K562 (cell line): ENCODE measurements around the gene PRKCQ. TPM values are rescaled to one million over a fixed set of nuclear protein-coding genes. Genes with fewer than 3 reads are reported as not detected.

ENCODE experiments used
- ATAC-seq: fragments of 200-7000 bp; cut with Tn5 transposase; 3 replicates; pipeline ENCODE4 v1.9.1; 2020; ENCODE audit warnings: moderate library complexity
- BruUV-seq: library from RNA; stranded (reverse); fragments of 400-500 nt; replicated peaks from 2 replicates; lab custom pipeline; 2021; lab: Mats Ljungman, UMichigan
- CTCF ChIA-PET: fragments of 300-600 bp; formaldehyde crosslinking; extraction: SDS; loops from one replicate; lab custom pipeline; 2021; ENCODE audit warnings: low intra/inter-chr PET ratio; lab: Yijun Ruan, JAX
- POLR2A ChIA-PET: fragments of 300-600, 350-650 bp; sonication (Branson Sonifier 250); formaldehyde crosslinking; extraction: SDS; loops from one replicate; lab custom pipeline; 2021; ENCODE audit warnings: antibody characterized with exemption, inconsistent platforms; lab: Yijun Ruan, JAX
- DNase-seq, 4 experiments: peaks; one replicate each; pipeline versions ENCODE4 v3.0.0 to v3.0.0-alpha.2; 2011 to 2018; ENCODE audit warnings: low spot score in 3 of 4, mixed read lengths in 3 of 4; ENCODE audit errors: extremely low read depth in 1 of 4
- FAIRE-seq: peaks from 2 replicates; lab custom pipeline; 2011; peaks lifted over from hg19 to GRCh38; lab: Jason Lieb, UNC
- H2AFZ ChIP-seq: 2 replicates; pipeline ENCODE4 v1.6.0; 2011; ENCODE audit warnings: low read depth, low read length, control low read depth, inconsistent platforms
- H3K27ac ChIP-seq: fragments of 200-600 bp; 3 replicates; pipeline ENCODE4 v1.8.0; 2011; ENCODE audit warnings: low read depth, mild to moderate bottlenecking, control low read depth, inconsistent platforms, low read length, moderate library complexity, mixed read lengths; ENCODE audit errors: extremely low read depth
- H3K27me3 ChIP-seq, 2 experiments: fragments of 300-600 bp in 1 of 2; 2 replicates in 1 of 2; 3 replicates in 1 of 2; pipeline versions ENCODE4 v1.6.0 to v1.8.0; 2011; ENCODE audit warnings: inconsistent platforms in 2 of 2, low read length in 2 of 2, mild to moderate bottlenecking in 1 of 2, mixed read lengths in 1 of 2, moderate library complexity in 1 of 2; ENCODE audit not compliant: control insufficient read depth in 2 of 2, insufficient read depth in 2 of 2
- H3K36me3 ChIP-seq: fragments of 300-600 bp; 3 replicates; pipeline ENCODE4 v1.8.0; 2011; ENCODE audit warnings: mild to moderate bottlenecking, low read length, inconsistent platforms; ENCODE audit not compliant: control insufficient read depth, insufficient read depth
- H3K4me1 ChIP-seq, 2 experiments: fragments of 200-600 bp in 1 of 2; replicated peaks in 1 of 2; 2 replicates in 1 of 2; 3 replicates in 1 of 2; pipeline versions ENCODE4 v1.5.1 to v1.8.0; 2011; ENCODE audit warnings: inconsistent platforms in 2 of 2, low read length in 2 of 2, mild to moderate bottlenecking in 1 of 2, mixed read lengths in 1 of 2, moderate library complexity in 1 of 2; ENCODE audit not compliant: control insufficient read depth in 2 of 2, insufficient read depth in 2 of 2
- H3K4me2 ChIP-seq: 2 replicates; pipeline ENCODE4 v1.6.1; 2011; ENCODE audit warnings: low read length, control low read depth, inconsistent platforms, mixed read lengths; ENCODE audit not compliant: insufficient read depth
- H3K4me3 ChIP-seq: fragments of 200-600 bp; sonication (generic), shearing (Covaris generic); 2 replicates; pipeline ENCODE4 v1.5.1; 2016; ENCODE audit warnings: control low read depth, inconsistent platforms
- H3K79me2 ChIP-seq: fragments of 200-600 bp; 3 replicates; pipeline ENCODE4 v1.8.0; 2011; ENCODE audit warnings: low read length, inconsistent platforms; ENCODE audit not compliant: control insufficient read depth, insufficient read depth
- H3K9ac ChIP-seq, 2 experiments: 2 replicates each; pipeline versions ENCODE4 v1.6.0 to v1.6.1; 2011; ENCODE audit warnings: low read depth in 2 of 2, low read length in 2 of 2, control low read depth in 1 of 2, inconsistent platforms in 1 of 2, mild to moderate bottlenecking in 1 of 2, mixed read lengths in 1 of 2; ENCODE audit not compliant: insufficient read depth in 1 of 2
- H3K9me1 ChIP-seq: one replicate; pipeline ENCODE4 v1.6.0; 2011; ENCODE audit warnings: inconsistent platforms, mild to moderate bottlenecking, low read length, moderate library complexity; ENCODE audit not compliant: control insufficient read depth, insufficient read depth
- H3K9me3 ChIP-seq: replicated peaks from 2 replicates; pipeline ENCODE4 v1.5.1; 2011; ENCODE audit warnings: low read depth, low read length, inconsistent platforms; ENCODE audit not compliant: control insufficient read depth, insufficient read depth
- H4K20me1 ChIP-seq: replicated peaks from 2 replicates; pipeline ENCODE4 v1.6.1; 2011; ENCODE audit warnings: low read length, inconsistent platforms, mixed read lengths; ENCODE audit not compliant: control insufficient read depth, insufficient read depth
- CHD2 ChIP-seq: IDR thresholded peaks from 2 replicates; pipeline ENCODE4 v1.6.1; 2011; ENCODE audit warnings: low read depth, low read length
- HNRNPK ChIP-seq: fragments of 200-400 bp; formaldehyde crosslinking; IDR thresholded peaks from one replicate; pipeline ENCODE4 v1.6.1; 2018; ENCODE audit warnings: mild to moderate bottlenecking, low read depth, low read length; ENCODE audit not compliant: poor library complexity, severe bottlenecking
- KDM4B ChIP-seq, 2 experiments: fragments of 450-650 bp in 1 of 2; sonication (generic) in 1 of 2; IDR thresholded peaks; 2 replicates each; pipeline ENCODE4 v1.6.1; 2016 to 2017; ENCODE audit warnings: borderline replicate concordance in 2 of 2, antibody characterized with exemption in 1 of 2, low read depth in 1 of 2, mild to moderate bottlenecking in 1 of 2
- LCOR ChIP-seq: sonication (generic); formaldehyde crosslinking; IDR thresholded peaks from 2 replicates; pipeline ENCODE4 v1.8.0; 2022; ENCODE audit warnings: mild to moderate bottlenecking, missing genetic modification reagents
- MAFK ChIP-seq: IDR thresholded peaks from 2 replicates; pipeline ENCODE4 v1.6.1; 2011; ENCODE audit warnings: low read length, improper control_type of control experiment
- PHF21A ChIP-seq: fragments of 450-650 bp; IDR thresholded peaks from 2 replicates; pipeline ENCODE4 v1.6.1; 2017; ENCODE audit warnings: low read depth, borderline replicate concordance
- PKNOX1 ChIP-seq: fragments of 450-650 bp; IDR thresholded peaks from 2 replicates; pipeline ENCODE4 v1.6.1; 2016
- SAFB ChIP-seq: fragments of 200-400 bp; formaldehyde crosslinking; IDR thresholded peaks from 2 replicates; pipeline ENCODE4 v1.6.1; 2017; ENCODE audit warnings: low read depth, low read length, borderline replicate concordance
- SIRT6 ChIP-seq: IDR thresholded peaks from one replicate; pipeline ENCODE4 v1.6.1; 2012; ENCODE audit warnings: low read depth, mild to moderate bottlenecking, control low read depth, inconsistent platforms, low read length, moderate library complexity
- ZBTB8A ChIP-seq: fragments of 450-650 bp; IDR thresholded peaks from 2 replicates; pipeline ENCODE4 v1.6.1; 2018; ENCODE audit warnings: mild to moderate bottlenecking, moderate library complexity; ENCODE audit not compliant: partially characterized antibody
- ZNF134 ChIP-seq: fragments of 250-450 bp; sonication (Bioruptor Pico); conservative IDR thresholded peaks from 2 replicates; pipeline ENCODE4 v1.4.0; 2020
- ZNF197 ChIP-seq: fragments of 200-800 bp; sonication (Bioruptor generic); IDR thresholded peaks from 2 replicates; pipeline ENCODE4 v1.6.1; 2016; ENCODE audit warnings: low read depth, missing genetic modification characterization, missing compliant biosample characterization
- ZNF316 ChIP-seq: fragments of 450-650 bp; IDR thresholded peaks from 2 replicates; pipeline ENCODE4 v1.6.1; 2016
- WGBS: fragments of 100-300 bp; shearing (Covaris generic); methylation state at CpG from one replicate; pipeline ENCODE4 v1.1.6; 2016; ENCODE audit warnings: low coverage, mixed read lengths; ENCODE audit not compliant: insufficient coverage; ENCODE audit errors: missing lambda C conversion rate; 5-methylcytosine and 5-hydroxymethylcytosine counted together
- in situ Hi-C: fragments of 300-500 bp; cut with MboI; formaldehyde crosslinking; loops from 4 replicates; pipeline ENCODE4 v1.15.0; 2018; ENCODE audit warnings: inconsistent platforms, mixed read lengths
- intact Hi-C: fragments of 100-400 bp; cut with micrococcal nuclease; formaldehyde crosslinking; loops from 2 replicates; pipeline ENCODE4 v1.14.2; 2022
- polyA plus RNA-seq, 8 experiments: library from polyadenylated mRNA; depleted of rRNA in 4 of 8; stranded (reverse) in 5 of 8; unstranded in 3 of 8; fragments of >200 nt; fragmentation: Nextera tagmentation in 2 of 8; fragmentation: Illumina TruSeq in 1 of 8; extraction: Ambion mirVana in 2 of 8; extraction: Trizol in 1 of 8; gene quantifications; 2 replicates each; pipeline versions ENCODE4 v1.2.1 to v1.2.3, GENCODE V29; 2011 to 2014; ENCODE audit warnings: inconsistent platforms in 1 of 8, missing spikeins in 1 of 8
- total RNA-seq, 7 experiments: library from RNA; depleted of rRNA in 6 of 7; stranded (reverse); fragments of >200 nt in 6 of 7; fragmentation: Illumina TruSeq in 2 of 7; extraction: Trizol in 2 of 7; gene quantifications; 2 replicates each; pipeline versions ENCODE4 v1.2.1 to v1.2.3, GENCODE V29; 2011 to 2021; ENCODE audit warnings: low replicate concordance in 1 of 7
- TF ChIP-seq, protein P1 (sequence below): fragments of 450-650 bp; IDR thresholded peaks from 2 replicates; pipeline ENCODE4 v1.6.1; 2018; ENCODE audit warnings: mild to moderate bottlenecking, low read depth; ENCODE audit not compliant: partially characterized antibody

The PRKCQ gene
- total and polyA plus RNA-seq, 9 of the 15 experiments (the other 6 are each of a cell fraction or from before 2014, with no cell fraction given) = 4.4 to 23.3 (median 14.6) TPM

DNA sequence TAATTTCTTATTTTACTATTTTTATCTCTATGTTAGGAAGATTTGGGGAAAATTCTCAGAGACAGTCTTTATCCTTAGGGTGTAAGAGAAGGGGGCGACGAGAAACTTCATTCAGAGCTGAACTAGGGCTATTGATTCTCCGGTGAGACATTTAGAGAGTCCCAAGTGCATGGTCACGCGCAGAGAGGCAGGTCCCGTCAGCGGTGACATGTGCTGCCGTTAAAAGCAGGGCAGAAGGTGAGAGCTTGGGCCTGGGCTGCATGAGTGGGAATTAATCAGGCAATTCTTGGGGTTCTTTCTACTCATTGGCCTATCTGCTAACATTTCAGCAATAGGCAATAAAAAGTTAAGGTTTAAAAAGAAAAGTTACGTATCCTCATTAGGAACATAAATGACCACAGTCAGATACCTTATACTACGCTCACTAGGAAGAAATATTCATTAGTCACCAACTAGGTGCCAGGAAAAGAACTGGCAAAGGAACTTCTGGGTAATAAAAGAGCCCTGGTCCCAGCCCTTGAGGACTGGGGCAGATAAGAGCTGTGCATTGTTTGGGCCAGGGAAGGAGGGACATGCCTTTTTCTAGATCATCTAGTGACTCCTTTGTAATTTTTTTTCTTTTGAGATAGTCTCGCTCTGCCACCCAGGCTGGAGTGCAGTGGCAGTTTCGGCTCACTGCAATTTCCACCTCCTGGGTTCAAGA, 21.2 kb downstream of the PRKCQ start:
- ChIA-PET CTCF (no interaction called here), POLR2A (interaction anchor here (1.2 to 1.7 kb wide), 2 partner anchors 12 to 16 kb away, joined by 3 to 4 read pairs; no protein-coding TSS in a partner anchor)
- no peak for FAIRE-seq

More for the DNA sequence above, 21.2 kb downstream of the PRKCQ start:
- DNase-seq (no peak), ATAC-seq (no peak)
- Histone ChIP-seq H3K36me3 (no peaks in the 10 kb centered on the region), H3K4me3 (no peak overlapping the region), H3K27me3 (no peaks in the 10 kb centered on the region), H4K20me1 (no peaks in the 10 kb centered on the region; the same call in 1 of the 2 replicates), H3K4me1 (no peaks in the 10 kb centered on the region), H3K79me2 (no peaks in the 10 kb centered on the region; the same call in 2 of the 3 replicates), H3K9me1 (no peaks in the 10 kb centered on the region), H3K27ac (no peak overlapping the region), H3K9me3 (no peaks in the 10 kb centered on the region), H3K9ac (no peak overlapping the region), H2AFZ (no peak overlapping the region), H3K4me2 (no peak overlapping the region)
- BruUV-seq = no TSS peak
- TF ChIP-seq PHF21A = no peak
- TF ChIP-seq CHD2 = no peak
- TF ChIP-seq ZNF197 = no peak
- no peak for TF ChIP-seq KDM4B (IDR thresholded peaks at IDR 0.05; ENCODE audit: borderline replicate concordance in 2 of 2, low read depth in 1 of 2)
- TF ChIP-seq LCOR (CRISPR knock-in tag) = no peak
- TF ChIP-seq PKNOX1 = no peak
- no peak for TF ChIP-seq HNRNPK
- TF ChIP-seq SAFB = no peak
- TF ChIP-seq SIRT6 = no peak
- no peak for TF ChIP-seq MAFK
- TF ChIP-seq ZNF316 = no peak
- no peak for TF ChIP-seq ZNF134 (CRISPR knock-in tag)
- TF ChIP-seq, protein P1, sequence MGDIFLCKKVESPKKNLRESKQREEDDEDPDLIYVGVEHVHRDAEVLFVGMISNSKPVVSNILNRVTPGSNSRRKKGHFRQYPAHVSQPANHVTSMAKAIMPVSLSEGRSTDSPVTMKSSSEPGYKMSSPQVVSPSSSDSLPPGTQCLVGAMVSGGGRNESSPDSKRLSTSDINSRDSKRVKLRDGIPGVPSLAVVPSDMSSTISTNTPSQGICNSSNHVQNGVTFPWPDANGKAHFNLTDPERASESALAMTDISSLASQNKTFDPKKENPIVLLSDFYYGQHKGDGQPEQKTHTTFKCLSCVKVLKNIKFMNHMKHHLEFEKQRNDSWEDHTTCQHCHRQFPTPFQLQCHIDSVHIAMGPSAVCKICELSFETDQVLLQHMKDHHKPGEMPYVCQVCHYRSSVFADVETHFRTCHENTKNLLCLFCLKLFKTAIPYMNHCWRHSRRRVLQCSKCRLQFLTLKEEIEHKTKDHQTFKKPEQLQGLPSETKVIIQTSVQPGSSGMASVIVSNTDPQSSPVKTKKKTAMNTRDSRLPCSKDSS = no peak
- no peak for TF ChIP-seq ZBTB8A
- intact Hi-C loops = no loop called here
- in situ Hi-C loops = no loop called here
- WGBS = 90% methylated on average over 10 of the region's 12 CpGs
